C4-2B (cell line): Measurements from ENCODE around the gene RMDN3.
A peak's percentile ranks its signal among the peaks of the same experiment; 100 is the strongest.

Source experiments
- H3K27ac ChIP-seq: fragments of 450-650 bp; 2 replicates; pipeline ENCODE4 v1.5.1; 2017
- CTCF ChIP-seq: fragments of 450-650 bp; conservative IDR thresholded peaks from 2 replicates; pipeline ENCODE4 v1.5.1; 2017; ENCODE audit warnings: mild to moderate bottlenecking
- ZFX ChIP-seq: fragments of 450-650 bp; IDR thresholded peaks from 2 replicates; pipeline ENCODE4 v1.6.1; 2017

The RMDN3 gene

GRCh38 chr15:40792394-40792793 is 37.3 kb upstream of the RMDN3 start:
- TF ChIP-seq CTCF (no peak), ZFX (no peak)
- peak overlapping the region; percentile 50; the same call in 1 of the 2 replicates for H3K27ac ChIP-seq

GRCh38 chr15:40790718-40791117 is 35.7 kb upstream of the RMDN3 start:
- no peak overlapping the region for H3K27ac ChIP-seq
- TF ChIP-seq ZFX = no peak
- no peak for TF ChIP-seq CTCF

GRCh38 chr15:40789999-40790398 is 34.9 kb upstream of the RMDN3 start:
- TF ChIP-seq ZFX = no peak
- TF ChIP-seq CTCF = no peak
- H3K27ac ChIP-seq = no peak overlapping the region

GRCh38 chr15:40789119-40789518 is 34.1 kb upstream of the RMDN3 start:
- H3K27ac ChIP-seq = peak overlapping the region; percentile 87
- TF ChIP-seq CTCF (no peak), ZFX (no peak)

GRCh38 chr15:40787991-40788390 is 32.9 kb upstream of the RMDN3 start:
- peak overlapping the region; percentile 87 for H3K27ac ChIP-seq
- TF ChIP-seq ZFX = peak; percentile 27; the same call in 1 of the 2 replicates
- no peak for TF ChIP-seq CTCF

- H3K27ac ChIP-seq = peak overlapping the region; percentile 87
- TF ChIP-seq CTCF (no peak), ZFX (no peak)
Observed at GRCh38 chr15:40787344-40787841, 32.3 kb upstream of the RMDN3 start.

GRCh38 chr15:40785814-40786213 is 30.8 kb upstream of the RMDN3 start:
- TF ChIP-seq ZFX (no peak), CTCF (no peak)
- peak overlapping the region; percentile 87 for H3K27ac ChIP-seq
